HepG2 (cell line): ENCODE measurements around the gene PPIB. TPM values are rescaled to one million over a fixed set of nuclear protein-coding genes. Genes with fewer than 3 reads are reported as not detected.

ENCODE experiments used
- KDM2A ChIP-seq: sonication (generic); formaldehyde crosslinking; IDR thresholded peaks from 2 replicates; pipeline ENCODE4 v1.4.0; 2020; ENCODE audit warnings: low read depth, missing genetic modification reagents, borderline replicate concordance
- MAFK ChIP-seq, 2 experiments: IDR thresholded peaks in 1 of 2; conservative IDR thresholded peaks in 1 of 2; 2 replicates each; pipeline ENCODE4 v1.6.1; 2011; ENCODE audit warnings: improper control_type of control experiment in 2 of 2, low read length in 2 of 2
- SMARCE1 ChIP-seq: fragments of 450-650 bp; IDR thresholded peaks from 2 replicates; pipeline ENCODE4 v1.6.1; 2017; ENCODE audit warnings: borderline replicate concordance
- ZNF12 ChIP-seq: sonication (generic); formaldehyde crosslinking; IDR thresholded peaks from 2 replicates; pipeline ENCODE4 v1.5.0; 2020; ENCODE audit warnings: missing genetic modification reagents
- ZNF24 ChIP-seq: fragments of 450-650 bp; IDR thresholded peaks from 2 replicates; pipeline ENCODE4 v1.6.1; 2017; ENCODE audit warnings: antibody characterized with exemption, mild to moderate bottlenecking
- ZNF432 ChIP-seq: sonication (generic); formaldehyde crosslinking; IDR thresholded peaks from 2 replicates; pipeline ENCODE4 v1.5.0; 2020; ENCODE audit warnings: missing genetic modification reagents, mild to moderate bottlenecking, borderline replicate concordance
- ZNF543 ChIP-seq: sonication (generic); formaldehyde crosslinking; IDR thresholded peaks from 2 replicates; pipeline ENCODE4 v1.4.0; 2020; ENCODE audit warnings: mild to moderate bottlenecking, missing genetic modification reagents
- polyA plus RNA-seq, 8 experiments: library from polyadenylated mRNA; depleted of rRNA in 3 of 8; stranded (reverse) in 7 of 8; unstranded in 1 of 8; fragments of >200 nt; fragmentation: Illumina TruSeq in 4 of 8; extraction: Trizol in 4 of 8; gene quantifications; 2 replicates each; pipeline versions ENCODE4 v1.2.1 to v1.2.3, GENCODE V29; 2011 to 2016; ENCODE audit warnings: low read depth in 4 of 8, missing spikeins in 1 of 8, mixed read lengths in 1 of 8; ENCODE audit not compliant: insufficient read depth in 1 of 8
- total RNA-seq, 5 experiments: library from RNA; depleted of rRNA; stranded (reverse); fragments of >200 nt; fragmentation: Illumina TruSeq; extraction: Trizol; gene quantifications; 2 replicates each; pipeline ENCODE4 v1.2.3, GENCODE V29; 2016; ENCODE audit warnings: low read depth in 1 of 5
- TF ChIP-seq, protein P1 (sequence below): sonication (generic); formaldehyde crosslinking; IDR thresholded peaks from 2 replicates; pipeline ENCODE4 v1.4.0; 2020; ENCODE audit warnings: low read depth, mild to moderate bottlenecking, missing genetic modification reagents
- TF ChIP-seq, protein P2 (sequence below): IDR thresholded peaks from 2 replicates; pipeline ENCODE4 v1.6.1; 2016; ENCODE audit warnings: low read depth
- TF ChIP-seq, protein P3 (sequence below): sonication (generic); formaldehyde crosslinking; IDR thresholded peaks from 2 replicates; pipeline ENCODE4 v1.5.0; 2020; ENCODE audit warnings: missing genetic modification reagents
- TF ChIP-seq, protein P4 (sequence below): sonication (generic); formaldehyde crosslinking; IDR thresholded peaks from 2 replicates; pipeline ENCODE4 v1.9.0; 2021; ENCODE audit warnings: mild to moderate bottlenecking, missing genetic modification reagents
- TF ChIP-seq, protein P5 (sequence below): IDR thresholded peaks from 2 replicates; pipeline ENCODE4 v1.6.1; 2016; ENCODE audit warnings: missing biosample characterization, missing genetic modification reagents, low read depth
- TF ChIP-seq, protein P6 (sequence below): IDR thresholded peaks from 2 replicates; pipeline ENCODE4 v1.6.1; 2018; ENCODE audit warnings: missing genetic modification reagents

The PPIB gene
- total and polyA plus RNA-seq, 2 of the 13 experiments (the other 11 are each of a cell fraction or from before 2014, with no cell fraction given) = 780 to 882 TPM

DNA sequence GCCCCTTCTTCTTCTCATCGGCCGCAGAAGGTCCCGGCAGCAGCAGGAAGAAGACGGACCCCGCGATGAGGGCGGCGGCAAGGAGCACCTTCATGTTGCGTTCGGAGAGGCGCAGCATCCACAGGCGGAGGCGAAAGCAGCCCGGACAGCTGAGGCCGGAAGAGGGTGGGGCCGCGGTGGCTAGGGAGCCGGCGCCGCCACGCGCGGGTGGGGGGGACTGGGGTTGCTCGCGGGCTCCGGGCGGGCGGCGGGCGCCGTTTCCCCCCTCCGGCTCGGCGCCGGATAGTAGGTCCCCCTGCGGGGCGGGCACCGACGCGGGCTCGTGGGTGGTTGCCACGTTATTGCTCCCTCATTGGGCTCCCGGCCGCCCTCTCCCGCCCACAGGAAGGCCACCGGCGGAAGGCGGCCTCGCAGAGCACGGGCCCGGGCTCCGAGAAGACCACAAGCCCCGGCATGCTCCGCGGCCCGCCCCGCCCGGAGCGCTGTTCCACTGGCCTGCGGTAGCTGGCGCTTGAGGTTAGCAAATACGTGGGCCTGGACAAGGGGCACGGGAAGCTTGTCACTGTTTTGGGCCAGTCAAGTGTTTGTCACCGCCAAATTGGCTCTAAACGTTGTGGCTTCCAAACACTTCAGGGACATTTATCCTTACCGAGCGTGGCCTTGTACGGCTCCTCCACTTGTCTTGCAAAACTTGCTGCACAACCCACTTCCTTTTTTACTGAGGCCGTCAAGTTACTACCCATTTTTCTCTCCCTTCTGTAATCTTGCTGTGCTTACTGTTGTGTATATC lies at the start of gene PPIB (continued):
- TF ChIP-seq, protein P1, sequence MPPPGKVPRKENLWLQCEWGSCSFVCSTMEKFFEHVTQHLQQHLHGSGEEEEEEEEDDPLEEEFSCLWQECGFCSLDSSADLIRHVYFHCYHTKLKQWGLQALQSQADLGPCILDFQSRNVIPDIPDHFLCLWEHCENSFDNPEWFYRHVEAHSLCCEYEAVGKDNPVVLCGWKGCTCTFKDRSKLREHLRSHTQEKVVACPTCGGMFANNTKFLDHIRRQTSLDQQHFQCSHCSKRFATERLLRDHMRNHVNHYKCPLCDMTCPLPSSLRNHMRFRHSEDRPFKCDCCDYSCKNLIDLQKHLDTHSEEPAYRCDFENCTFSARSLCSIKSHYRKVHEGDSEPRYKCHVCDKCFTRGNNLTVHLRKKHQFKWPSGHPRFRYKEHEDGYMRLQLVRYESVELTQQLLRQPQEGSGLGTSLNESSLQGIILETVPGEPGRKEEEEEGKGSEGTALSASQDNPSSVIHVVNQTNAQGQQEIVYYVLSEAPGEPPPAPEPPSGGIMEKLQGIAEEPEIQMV = peak; percentile 24
- TF ChIP-seq, protein P2, sequence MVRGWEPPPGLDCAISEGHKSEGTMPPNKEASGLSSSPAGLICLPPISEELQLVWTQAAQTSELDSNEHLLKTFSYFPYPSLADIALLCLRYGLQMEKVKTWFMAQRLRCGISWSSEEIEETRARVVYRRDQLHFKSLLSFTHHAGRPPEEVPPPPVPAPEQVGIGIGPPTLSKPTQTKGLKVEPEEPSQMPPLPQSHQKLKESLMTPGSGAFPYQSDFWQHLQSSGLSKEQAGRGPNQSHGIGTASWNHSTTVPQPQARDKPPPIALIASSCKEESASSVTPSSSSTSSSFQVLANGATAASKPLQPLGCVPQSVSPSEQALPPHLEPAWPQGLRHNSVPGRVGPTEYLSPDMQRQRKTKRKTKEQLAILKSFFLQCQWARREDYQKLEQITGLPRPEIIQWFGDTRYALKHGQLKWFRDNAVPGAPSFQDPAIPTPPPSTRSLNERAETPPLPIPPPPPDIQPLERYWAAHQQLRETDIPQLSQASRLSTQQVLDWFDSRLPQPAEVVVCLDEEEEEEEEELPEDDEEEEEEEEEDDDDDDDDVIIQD (CRISPR knock-in tag) = no peak
- TF ChIP-seq, protein P3, sequence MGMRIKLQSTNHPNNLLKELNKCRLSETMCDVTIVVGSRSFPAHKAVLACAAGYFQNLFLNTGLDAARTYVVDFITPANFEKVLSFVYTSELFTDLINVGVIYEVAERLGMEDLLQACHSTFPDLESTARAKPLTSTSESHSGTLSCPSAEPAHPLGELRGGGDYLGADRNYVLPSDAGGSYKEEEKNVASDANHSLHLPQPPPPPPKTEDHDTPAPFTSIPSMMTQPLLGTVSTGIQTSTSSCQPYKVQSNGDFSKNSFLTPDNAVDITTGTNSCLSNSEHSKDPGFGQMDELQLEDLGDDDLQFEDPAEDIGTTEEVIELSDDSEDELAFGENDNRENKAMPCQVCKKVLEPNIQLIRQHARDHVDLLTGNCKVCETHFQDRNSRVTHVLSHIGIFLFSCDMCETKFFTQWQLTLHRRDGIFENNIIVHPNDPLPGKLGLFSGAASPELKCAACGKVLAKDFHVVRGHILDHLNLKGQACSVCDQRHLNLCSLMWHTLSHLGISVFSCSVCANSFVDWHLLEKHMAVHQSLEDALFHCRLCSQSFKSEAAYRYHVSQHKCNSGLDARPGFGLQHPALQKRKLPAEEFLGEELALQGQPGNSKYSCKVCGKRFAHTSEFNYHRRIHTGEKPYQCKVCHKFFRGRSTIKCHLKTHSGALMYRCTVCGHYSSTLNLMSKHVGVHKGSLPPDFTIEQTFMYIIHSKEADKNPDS (CRISPR knock-in tag) = no peak
- TF ChIP-seq, protein P4, sequence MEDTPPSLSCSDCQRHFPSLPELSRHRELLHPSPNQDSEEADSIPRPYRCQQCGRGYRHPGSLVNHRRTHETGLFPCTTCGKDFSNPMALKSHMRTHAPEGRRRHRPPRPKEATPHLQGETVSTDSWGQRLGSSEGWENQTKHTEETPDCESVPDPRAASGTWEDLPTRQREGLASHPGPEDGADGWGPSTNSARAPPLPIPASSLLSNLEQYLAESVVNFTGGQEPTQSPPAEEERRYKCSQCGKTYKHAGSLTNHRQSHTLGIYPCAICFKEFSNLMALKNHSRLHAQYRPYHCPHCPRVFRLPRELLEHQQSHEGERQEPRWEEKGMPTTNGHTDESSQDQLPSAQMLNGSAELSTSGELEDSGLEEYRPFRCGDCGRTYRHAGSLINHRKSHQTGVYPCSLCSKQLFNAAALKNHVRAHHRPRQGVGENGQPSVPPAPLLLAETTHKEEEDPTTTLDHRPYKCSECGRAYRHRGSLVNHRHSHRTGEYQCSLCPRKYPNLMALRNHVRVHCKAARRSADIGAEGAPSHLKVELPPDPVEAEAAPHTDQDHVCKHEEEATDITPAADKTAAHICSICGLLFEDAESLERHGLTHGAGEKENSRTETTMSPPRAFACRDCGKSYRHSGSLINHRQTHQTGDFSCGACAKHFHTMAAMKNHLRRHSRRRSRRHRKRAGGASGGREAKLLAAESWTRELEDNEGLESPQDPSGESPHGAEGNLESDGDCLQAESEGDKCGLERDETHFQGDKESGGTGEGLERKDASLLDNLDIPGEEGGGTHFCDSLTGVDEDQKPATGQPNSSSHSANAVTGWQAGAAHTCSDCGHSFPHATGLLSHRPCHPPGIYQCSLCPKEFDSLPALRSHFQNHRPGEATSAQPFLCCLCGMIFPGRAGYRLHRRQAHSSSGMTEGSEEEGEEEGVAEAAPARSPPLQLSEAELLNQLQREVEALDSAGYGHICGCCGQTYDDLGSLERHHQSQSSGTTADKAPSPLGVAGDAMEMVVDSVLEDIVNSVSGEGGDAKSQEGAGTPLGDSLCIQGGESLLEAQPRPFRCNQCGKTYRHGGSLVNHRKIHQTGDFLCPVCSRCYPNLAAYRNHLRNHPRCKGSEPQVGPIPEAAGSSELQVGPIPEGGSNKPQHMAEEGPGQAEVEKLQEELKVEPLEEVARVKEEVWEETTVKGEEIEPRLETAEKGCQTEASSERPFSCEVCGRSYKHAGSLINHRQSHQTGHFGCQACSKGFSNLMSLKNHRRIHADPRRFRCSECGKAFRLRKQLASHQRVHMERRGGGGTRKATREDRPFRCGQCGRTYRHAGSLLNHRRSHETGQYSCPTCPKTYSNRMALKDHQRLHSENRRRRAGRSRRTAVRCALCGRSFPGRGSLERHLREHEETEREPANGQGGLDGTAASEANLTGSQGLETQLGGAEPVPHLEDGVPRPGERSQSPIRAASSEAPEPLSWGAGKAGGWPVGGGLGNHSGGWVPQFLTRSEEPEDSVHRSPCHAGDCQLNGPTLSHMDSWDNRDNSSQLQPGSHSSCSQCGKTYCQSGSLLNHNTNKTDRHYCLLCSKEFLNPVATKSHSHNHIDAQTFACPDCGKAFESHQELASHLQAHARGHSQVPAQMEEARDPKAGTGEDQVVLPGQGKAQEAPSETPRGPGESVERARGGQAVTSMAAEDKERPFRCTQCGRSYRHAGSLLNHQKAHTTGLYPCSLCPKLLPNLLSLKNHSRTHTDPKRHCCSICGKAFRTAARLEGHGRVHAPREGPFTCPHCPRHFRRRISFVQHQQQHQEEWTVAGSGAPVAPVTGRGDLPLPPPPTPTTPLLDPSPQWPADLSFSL (CRISPR knock-in tag) = no peak; the same call in 1 of the 2 replicates
- TF ChIP-seq MAFK (conservative IDR thresholded peaks at IDR 0.05 in 1 of 2, IDR thresholded peaks at IDR 0.05 in 1 of 2; ENCODE audit: low read length in 2 of 2) (no peak), ZNF12 (0 out of 2 replicates have a peak, but pooled peaks have one; percentile 0), ZNF543 (no peak), SMARCE1 (no peak), ZNF24 (no peak), KDM2A (peak; percentile 93), ZNF432 (CRISPR knock-in tag) (no peak)
- TF ChIP-seq, protein P5, sequence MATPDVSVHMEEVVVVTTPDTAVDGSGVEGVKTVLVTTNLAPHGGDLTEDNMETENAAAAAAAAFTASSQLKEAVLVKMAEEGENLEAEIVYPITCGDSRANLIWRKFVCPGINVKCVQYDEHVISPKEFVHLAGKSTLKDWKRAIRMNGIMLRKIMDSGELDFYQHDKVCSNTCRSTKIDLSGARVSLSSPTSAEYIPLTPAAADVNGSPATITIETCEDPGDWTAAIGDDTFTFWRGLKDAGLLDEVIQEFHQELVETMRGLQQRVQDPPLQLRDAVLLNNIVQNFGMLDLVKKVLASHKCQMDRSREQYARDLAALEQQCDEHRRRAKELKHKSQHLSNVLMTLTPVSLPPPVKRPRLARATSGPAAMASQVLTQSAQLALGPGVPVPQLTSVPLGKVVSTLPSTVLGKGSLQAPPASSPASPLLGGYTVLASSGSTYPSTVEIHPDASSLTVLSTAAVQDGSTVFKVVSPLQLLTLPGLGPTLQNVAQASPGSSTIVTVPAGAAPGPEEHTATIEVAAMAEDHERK = peak; percentile 32; the same call in 1 of the 2 replicates
- TF ChIP-seq, protein P6, sequence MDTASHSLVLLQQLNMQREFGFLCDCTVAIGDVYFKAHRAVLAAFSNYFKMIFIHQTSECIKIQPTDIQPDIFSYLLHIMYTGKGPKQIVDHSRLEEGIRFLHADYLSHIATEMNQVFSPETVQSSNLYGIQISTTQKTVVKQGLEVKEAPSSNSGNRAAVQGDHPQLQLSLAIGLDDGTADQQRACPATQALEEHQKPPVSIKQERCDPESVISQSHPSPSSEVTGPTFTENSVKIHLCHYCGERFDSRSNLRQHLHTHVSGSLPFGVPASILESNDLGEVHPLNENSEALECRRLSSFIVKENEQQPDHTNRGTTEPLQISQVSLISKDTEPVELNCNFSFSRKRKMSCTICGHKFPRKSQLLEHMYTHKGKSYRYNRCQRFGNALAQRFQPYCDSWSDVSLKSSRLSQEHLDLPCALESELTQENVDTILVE (CRISPR knock-in tag) = peak; percentile 88; the same call in 1 of the 2 replicates
